Mucosa of descending colon (tissue), 3 donors: Measurements from ENCODE around the gene MKNK1. TPM values are rescaled to one million over a fixed set of nuclear protein-coding genes. Genes with fewer than 3 reads are reported as not detected.

Experiments
- ATAC-seq: fragments of 200-7000 bp; cut with Tn5 transposase; one replicate; pipeline ENCODE4 v1.9.1; 2020; ENCODE audit warnings: mild to moderate bottlenecking, moderate library complexity
- DNase-seq, 3 donors: peaks; one replicate each; pipeline ENCODE4 v3.0.0-alpha.2; 2020
- H3K36me3 ChIP-seq: fragments of 200-600 bp; one replicate; pipeline ENCODE4 v1.8.0; 2021; ENCODE audit warnings: low read depth, mild to moderate bottlenecking
- H3K4me1 ChIP-seq: fragments of 200-600 bp; one replicate; pipeline ENCODE4 v1.8.0; 2021; ENCODE audit warnings: low read depth, mild to moderate bottlenecking
- H3K4me3 ChIP-seq: fragments of 200-600 bp; one replicate; pipeline ENCODE4 v1.8.0; 2021; ENCODE audit warnings: mild to moderate bottlenecking
- H3K9me3 ChIP-seq: fragments of 200-600 bp; one replicate; pipeline ENCODE4 v1.8.0; 2021; ENCODE audit warnings: mild to moderate bottlenecking
- intact Hi-C, 2 donors: fragments of 100-400 bp; cut with DNase I in 1 of 2; cut with micrococcal nuclease in 1 of 2; formaldehyde crosslinking; loops; one replicate each; pipeline versions ENCODE4 v1.11.0 to v1.11.1; 2022; cut with DNase I, micrococcal nuclease
- total RNA-seq, 3 donors: library from RNA; stranded (reverse); fragmentation: NEBNext Ultra II Directional in 2 of 3; extraction: Animal tissue kit (Norgen Biotek cat#: 25700) in 2 of 3; gene quantifications; one replicate each; pipeline versions ENCODE4 v1.2.1 to v1.2.4, GENCODE V29; 2021 to 2023
- TF ChIP-seq, protein P1 (sequence below): fragments of 200-600 bp; IDR thresholded peaks from one replicate; pipeline ENCODE4 v1.8.0; 2022; ENCODE audit warnings: antibody characterized with exemption, mild to moderate bottlenecking
- donor health status: DM: no; HTN: no; CAD: no; lungs with moderate emphysema.
- donor health status: DM: no; HTN: no; CAD: no.
- donor health status: DM: no; HTN: yes; CAD: no.

Gene MKNK1
- total RNA-seq, 3 donors from 2014 or later = 51.5 to 65.7 (median 59.3) TPM

DNA sequence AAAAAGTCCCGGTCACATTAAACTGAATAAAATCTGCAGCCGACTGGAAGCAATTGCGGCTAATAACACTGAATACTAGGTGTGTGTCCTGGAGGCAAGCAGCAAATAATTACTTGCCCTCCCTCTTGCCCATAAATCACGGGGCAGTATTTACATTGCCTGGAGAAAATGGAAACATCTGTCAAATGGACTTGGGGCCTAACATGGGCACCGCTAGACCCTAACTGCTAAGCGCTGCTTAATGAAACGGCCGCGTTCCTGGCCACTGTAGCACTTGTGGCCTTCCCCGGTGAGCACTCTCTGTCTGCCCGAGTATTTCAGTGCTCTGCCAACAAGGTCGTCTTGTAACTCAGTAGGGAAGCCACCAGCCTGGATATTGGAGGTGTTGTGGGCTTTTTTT is 28.8 kb downstream of the MKNK1 start:
- ATAC-seq = no peak
- H3K4me1 ChIP-seq = no peaks in the 10 kb centered on the region
- intact Hi-C loops = no loop called here
- no peak for DNase-seq
- no peak overlapping the region for H3K4me3 ChIP-seq
- TF ChIP-seq, protein P1, sequence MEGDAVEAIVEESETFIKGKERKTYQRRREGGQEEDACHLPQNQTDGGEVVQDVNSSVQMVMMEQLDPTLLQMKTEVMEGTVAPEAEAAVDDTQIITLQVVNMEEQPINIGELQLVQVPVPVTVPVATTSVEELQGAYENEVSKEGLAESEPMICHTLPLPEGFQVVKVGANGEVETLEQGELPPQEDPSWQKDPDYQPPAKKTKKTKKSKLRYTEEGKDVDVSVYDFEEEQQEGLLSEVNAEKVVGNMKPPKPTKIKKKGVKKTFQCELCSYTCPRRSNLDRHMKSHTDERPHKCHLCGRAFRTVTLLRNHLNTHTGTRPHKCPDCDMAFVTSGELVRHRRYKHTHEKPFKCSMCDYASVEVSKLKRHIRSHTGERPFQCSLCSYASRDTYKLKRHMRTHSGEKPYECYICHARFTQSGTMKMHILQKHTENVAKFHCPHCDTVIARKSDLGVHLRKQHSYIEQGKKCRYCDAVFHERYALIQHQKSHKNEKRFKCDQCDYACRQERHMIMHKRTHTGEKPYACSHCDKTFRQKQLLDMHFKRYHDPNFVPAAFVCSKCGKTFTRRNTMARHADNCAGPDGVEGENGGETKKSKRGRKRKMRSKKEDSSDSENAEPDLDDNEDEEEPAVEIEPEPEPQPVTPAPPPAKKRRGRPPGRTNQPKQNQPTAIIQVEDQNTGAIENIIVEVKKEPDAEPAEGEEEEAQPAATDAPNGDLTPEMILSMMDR = no peak
- peaks cover 9% of the 10 kb centered on the region for H3K36me3 ChIP-seq
- no peaks in the 10 kb centered on the region for H3K9me3 ChIP-seq

DNA sequence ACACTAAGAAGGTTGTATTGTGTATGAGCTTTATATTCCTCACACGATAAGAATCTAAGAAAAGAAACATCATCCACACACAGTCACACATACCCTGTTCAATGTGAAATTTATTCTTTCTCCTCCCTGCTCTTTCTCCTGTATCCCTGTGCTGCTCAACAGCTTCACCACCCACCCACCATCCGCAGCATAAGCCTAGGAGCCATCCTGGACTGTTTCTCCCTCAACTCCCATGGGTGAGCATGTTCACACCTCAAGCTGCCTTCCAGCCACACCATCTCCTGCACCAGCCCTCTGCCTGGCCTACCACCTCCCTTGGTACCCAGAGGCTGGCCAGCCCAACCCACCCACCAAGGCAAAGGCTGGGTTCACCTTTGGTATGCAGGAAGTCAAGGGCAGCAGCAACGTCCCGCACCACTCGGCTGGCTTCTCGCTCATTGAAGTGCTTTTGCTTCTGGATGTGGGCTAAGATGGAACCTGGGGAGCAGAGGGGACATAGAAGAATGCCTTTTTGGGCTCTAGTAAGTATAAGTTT is 32.3 kb downstream of the MKNK1 start:
- TF ChIP-seq, protein P1 = no peak
- Histone ChIP-seq H3K9me3 (no peaks in the 10 kb centered on the region), H3K36me3 (no peaks in the 10 kb centered on the region), H3K4me3 (no peak overlapping the region), H3K4me1 (no peaks in the 10 kb centered on the region)
- intact Hi-C loops = no loop called here
- ATAC-seq (no peak), DNase-seq (no peak)

DNA sequence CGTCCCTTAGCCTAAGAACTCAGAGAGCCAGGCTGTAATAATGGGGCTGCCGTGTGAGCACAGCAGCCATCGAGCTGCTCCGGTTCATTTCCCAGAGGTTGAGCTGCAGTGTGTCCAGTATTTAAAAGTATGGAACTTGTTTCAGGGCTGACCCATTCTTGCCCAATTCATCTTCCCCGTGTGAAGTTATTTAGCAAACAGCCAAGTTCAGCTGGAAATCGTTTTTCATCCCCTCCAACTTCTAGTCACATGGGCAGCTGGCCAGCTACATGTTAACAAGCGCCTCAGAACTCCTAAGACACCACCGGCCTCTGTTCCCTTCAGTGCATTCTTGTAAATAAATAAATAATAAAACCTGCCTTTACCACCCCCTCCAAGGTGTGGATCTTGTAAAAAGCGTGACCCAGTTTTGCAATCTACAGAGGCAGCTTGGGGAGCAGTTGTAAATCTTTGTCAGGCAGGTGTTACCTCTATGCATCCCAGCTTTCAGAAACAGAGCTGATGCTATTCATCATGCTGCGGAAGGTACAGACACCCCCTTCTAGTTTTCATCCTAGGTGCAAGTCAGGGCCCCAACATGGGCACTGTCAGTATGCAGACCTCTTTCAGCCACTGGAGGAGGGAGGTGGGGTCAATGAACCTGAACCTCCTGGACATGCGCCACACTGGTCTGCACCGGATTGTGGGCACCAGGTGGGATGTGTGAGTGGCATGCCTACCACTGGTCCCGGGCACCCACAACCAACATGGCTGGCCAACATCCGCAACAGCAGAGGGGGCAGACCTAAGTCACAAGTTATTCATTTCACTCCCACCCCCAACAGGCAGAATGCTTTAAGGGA is 34.0 kb downstream of the MKNK1 start:
- intact Hi-C loops = no loop called here
- Histone ChIP-seq H3K4me3 (no peak overlapping the region), H3K9me3 (no peaks in the 10 kb centered on the region), H3K4me1 (no peaks in the 10 kb centered on the region), H3K36me3 (no peaks in the 10 kb centered on the region)
- DNase-seq = no peak
- TF ChIP-seq, protein P1 = no peak
- peak; percentile 68 for ATAC-seq

DNA sequence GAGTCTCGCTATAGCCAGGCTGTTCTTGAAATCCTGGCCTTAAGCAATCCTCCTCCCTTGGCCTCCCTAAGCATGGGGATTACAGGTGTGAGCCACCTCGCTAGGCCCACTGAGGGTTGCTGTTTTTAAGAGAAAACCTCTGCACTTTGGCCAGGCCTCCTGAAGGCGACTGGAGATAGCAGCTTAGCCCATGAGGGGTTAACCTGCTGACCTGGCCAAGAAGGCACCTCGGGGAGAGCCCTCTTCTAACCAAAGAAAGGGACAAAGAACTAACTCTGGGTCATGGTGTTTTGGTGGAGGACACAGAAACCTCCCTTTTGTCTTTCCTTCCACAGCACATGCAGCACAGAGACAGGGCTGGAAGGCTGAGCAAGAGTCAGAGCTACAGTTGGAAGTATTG is 35.0 kb downstream of the MKNK1 start:
- H3K4me3 ChIP-seq = no peak overlapping the region
- TF ChIP-seq, protein P1 = no peak
- no peak for ATAC-seq
- no peaks in the 10 kb centered on the region for H3K36me3 ChIP-seq
- DNase-seq = no peak
- no peaks in the 10 kb centered on the region for H3K9me3 ChIP-seq
- no peaks in the 10 kb centered on the region for H3K4me1 ChIP-seq
- intact Hi-C loops = no loop called here

DNA sequence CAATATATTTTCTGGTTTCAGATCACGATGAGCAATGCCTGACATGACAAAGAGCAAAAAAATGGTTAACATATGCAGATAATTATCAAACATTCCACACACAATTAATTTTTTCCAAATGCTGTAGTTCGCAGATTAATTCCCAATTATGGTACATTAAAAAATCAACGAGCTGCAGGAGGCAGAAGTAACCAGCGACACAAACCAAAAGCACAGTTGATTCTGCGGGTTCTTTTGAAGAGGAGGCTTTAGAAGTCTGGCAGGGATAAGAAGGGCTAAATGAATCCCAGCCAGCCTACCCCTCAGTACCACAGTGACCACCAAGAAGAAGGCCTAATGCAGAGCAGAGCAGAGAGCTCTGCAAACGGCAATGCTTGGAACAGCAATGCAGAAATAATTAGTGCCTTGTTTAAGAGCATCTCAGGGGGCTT is 35.6 kb downstream of the MKNK1 start:
- TF ChIP-seq, protein P1 = no peak
- DNase-seq (no peak), ATAC-seq (no peak)
- Histone ChIP-seq H3K4me1 (no peaks in the 10 kb centered on the region), H3K9me3 (no peaks in the 10 kb centered on the region), H3K4me3 (no peak overlapping the region), H3K36me3 (no peaks in the 10 kb centered on the region)
- intact Hi-C loops = no loop called here
